HEK293 (cell line): ENCODE data around the gene MIER3.

Source experiments
- CTCF ChIA-PET: fragments of 350-600 bp; formaldehyde crosslinking; extraction: SDS; loops from one replicate; lab custom pipeline; 2021; ENCODE audit warnings: antibody characterized with exemption; lab: Yijun Ruan, JAX
- POLR2A ChIA-PET: fragments of 300-600 bp; formaldehyde crosslinking; extraction: SDS; loops from one replicate; lab custom pipeline; 2020; ENCODE audit warnings: antibody characterized with exemption, inconsistent platforms; lab: Yijun Ruan, JAX
- H3K27ac ChIP-seq: fragments of 200-500 bp; sonication (Bioruptor generic); 2 replicates; pipeline ENCODE4 v1.5.1; 2014; ENCODE audit warnings: low read depth, low read length, control low read depth, inconsistent platforms; ENCODE audit errors: extremely low read depth
- H3K36me3 ChIP-seq, 2 experiments: fragments of 200-500 bp in 1 of 2; sonication (Bioruptor generic) in 1 of 2; 1 replicate in 1 of 2; 2 replicates in 1 of 2; pipeline ENCODE4 v1.5.1; 2014 to 2017; ENCODE audit warnings: inconsistent platforms in 2 of 2, low read length in 2 of 2; ENCODE audit not compliant: control insufficient read depth in 2 of 2, insufficient read depth in 1 of 2
- H3K4me1 ChIP-seq: fragments of 200-500 bp; sonication (Bioruptor generic); 2 replicates; pipeline ENCODE4 v1.5.1; 2014; ENCODE audit warnings: mild to moderate bottlenecking, low read length, inconsistent platforms; ENCODE audit not compliant: control insufficient read depth, insufficient read depth
- H3K4me3 ChIP-seq: 2 replicates; pipeline ENCODE4 v1.5.1; 2011; ENCODE audit warnings: low read depth, mild to moderate bottlenecking, control low read depth, low read length, moderate library complexity
- H3K9me3 ChIP-seq: fragments of 200-500 bp; sonication (Bioruptor generic); 2 replicates; pipeline ENCODE4 v1.5.1; 2014; ENCODE audit warnings: low read depth, low read length, inconsistent platforms; ENCODE audit not compliant: control insufficient read depth, insufficient read depth
- EGR2 ChIP-seq: fragments of 450-650 bp; formaldehyde crosslinking; IDR thresholded peaks from 2 replicates; pipeline ENCODE4 v1.5.1; 2016; ENCODE audit warnings: low read depth, missing biosample characterization, missing genetic modification characterization
- PBX3 ChIP-seq: sonication (generic); formaldehyde crosslinking; IDR thresholded peaks from 2 replicates; pipeline ENCODE4 v1.8.1; 2022; ENCODE audit warnings: mild to moderate bottlenecking, moderate library complexity, missing genetic modification reagents
- PRDM6 ChIP-seq: fragments of 450-650 bp; formaldehyde crosslinking; IDR thresholded peaks from 2 replicates; pipeline ENCODE4 v1.5.1; 2017; ENCODE audit warnings: missing biosample characterization, missing genetic modification characterization
- SETDB1 ChIP-seq: IDR thresholded peaks from one replicate; pipeline ENCODE4 v1.6.1; 2017; ENCODE audit warnings: mild to moderate bottlenecking, low read length, moderate library complexity, mixed read lengths; ENCODE audit not compliant: insufficient read length
- TCF7L2 ChIP-seq: IDR thresholded peaks from 2 replicates; pipeline ENCODE4 v1.6.1; 2011; ENCODE audit warnings: low read depth, mild to moderate bottlenecking, inconsistent platforms, low read length, moderate library complexity, borderline replicate concordance
- ZBTB7A ChIP-seq: fragments of 450-650 bp; formaldehyde crosslinking; IDR thresholded peaks from 2 replicates; pipeline ENCODE4 v1.5.1; 2016; ENCODE audit warnings: low read depth, missing biosample characterization, missing genetic modification characterization
- ZNF133 ChIP-seq: fragments of 450-650 bp; formaldehyde crosslinking; IDR thresholded peaks from 2 replicates; pipeline ENCODE4 v1.5.1; 2016; ENCODE audit warnings: missing biosample characterization, missing genetic modification characterization
- ZNF146 ChIP-seq: fragments of 450-650 bp; formaldehyde crosslinking; IDR thresholded peaks from 2 replicates; pipeline ENCODE4 v1.5.1; 2016; ENCODE audit warnings: missing biosample characterization, missing genetic modification characterization
- ZNF239 ChIP-seq: fragments of 450-650 bp; formaldehyde crosslinking; IDR thresholded peaks from 2 replicates; pipeline ENCODE4 v1.5.1; 2016; ENCODE audit warnings: missing biosample characterization, missing genetic modification characterization
- ZNF274 ChIP-seq, 2 experiments: fragments of 200-500 bp in 1 of 2; fragments of 450-650 bp in 1 of 2; sonication (Bioruptor generic) in 1 of 2; formaldehyde crosslinking in 1 of 2; IDR thresholded peaks; 2 replicates each; pipeline versions ENCODE4 v1.5.1 to v1.6.1; 2014 to 2016; ENCODE audit warnings: borderline replicate concordance in 1 of 2, inconsistent platforms in 1 of 2, low read length in 1 of 2, missing biosample characterization in 1 of 2, missing genetic modification characterization in 1 of 2
- ZNF335 ChIP-seq: fragments of 450-650 bp; formaldehyde crosslinking; conservative IDR thresholded peaks from 2 replicates; pipeline ENCODE4 v1.5.1; 2016; ENCODE audit warnings: missing biosample characterization, missing genetic modification characterization
- ZNF561 ChIP-seq: fragments of 450-650 bp; IDR thresholded peaks from 2 replicates; pipeline ENCODE4 v1.5.1; 2018; ENCODE audit warnings: missing biosample characterization, missing genetic modification characterization, borderline replicate concordance
- ZNF571 ChIP-seq: fragments of 450-650 bp; formaldehyde crosslinking; IDR thresholded peaks from 2 replicates; pipeline ENCODE4 v1.5.0; 2017; ENCODE audit warnings: missing biosample characterization, missing genetic modification characterization
- ZNF660 ChIP-seq: fragments of 450-650 bp; IDR thresholded peaks from 2 replicates; pipeline ENCODE4 v1.5.1; 2018; ENCODE audit warnings: missing biosample characterization, mild to moderate bottlenecking, missing genetic modification characterization
- ZNF785 ChIP-seq: fragments of 450-650 bp; formaldehyde crosslinking; IDR thresholded peaks from 2 replicates; pipeline ENCODE4 v1.5.1; 2016; ENCODE audit warnings: missing biosample characterization, missing genetic modification characterization

MIER3 gene

GRCh38 chr5:56986626-56986947 lies 34.7 kb upstream of the MIER3 start (continued):
- no peak for TF ChIP-seq PRDM6
- no peak for TF ChIP-seq ZNF146
- no peak for TF ChIP-seq ZNF785 (tag by site-specific recombination)
- no peak for TF ChIP-seq PBX3 (CRISPR knock-in tag)
- TF ChIP-seq ZNF561 = no peak
- no peak for TF ChIP-seq ZBTB7A (tag by site-specific recombination)
- TF ChIP-seq, all 188 proteins: peak for 0

GRCh38 chr5:56985936-56986625 lies 34.2 kb upstream of the MIER3 start:
- no peak for TF ChIP-seq ZNF239 (tag by site-specific recombination)
- no peak for TF ChIP-seq ZNF660 (tag by site-specific recombination)
- TF ChIP-seq SETDB1 = no peak
- TF ChIP-seq ZNF335 (tag by site-specific recombination) = peak; percentile 43
- ChIA-PET CTCF (interaction anchor here (0.7 to 2.1 kb wide), 5 partner anchors 11 to 696 kb away, joined by 3 to 8 read pairs (median 4); no protein-coding TSS in a partner anchor), POLR2A (no interaction called here)
- H3K4me1 ChIP-seq = no peaks in the 10 kb centered on the region
- H3K9me3 ChIP-seq = no peaks in the 10 kb centered on the region
- no peak overlapping the region for H3K27ac ChIP-seq
- no peak overlapping the region for H3K4me3 ChIP-seq
- no peaks in the 10 kb centered on the region for H3K36me3 ChIP-seq

GRCh38 chr5:56984445-56984844 lies 32.5 kb upstream of the MIER3 start:
- POLR2A ChIA-PET = no interaction called here
- H3K36me3 ChIP-seq = no peaks in the 10 kb centered on the region
- H3K4me3 ChIP-seq = no peak overlapping the region
- H3K4me1 ChIP-seq = no peaks in the 10 kb centered on the region
- no peak for TF ChIP-seq EGR2 (tag by site-specific recombination)
- TF ChIP-seq ZNF133 (tag by site-specific recombination) = no peak
- TF ChIP-seq TCF7L2 = no peak
- H3K27ac ChIP-seq = no peak overlapping the region
- CTCF ChIA-PET = interaction anchor here (0.6 kb wide), 1 partner anchor 1216 kb away, joined by 3 read pairs; no protein-coding TSS in a partner anchor
- H3K9me3 ChIP-seq = no peaks in the 10 kb centered on the region

- no peak overlapping the region for H3K27ac ChIP-seq
- CTCF ChIA-PET = interaction anchor here (0.6 to 1.0 kb wide), 2 partner anchors 13 to 1215 kb away, joined by 3 read pairs; no protein-coding TSS in a partner anchor
- POLR2A ChIA-PET = no interaction called here
- H3K4me1 ChIP-seq = no peaks in the 10 kb centered on the region
- TF ChIP-seq ZNF571 (no peak), ZNF274 (IDR thresholded peaks at IDR 0.05; ENCODE audit: low read length) (no peak), ZNF274 (tag by site-specific recombination; IDR thresholded peaks at IDR 0.05; ENCODE audit: borderline replicate concordance) (no peak)
- no peak overlapping the region for H3K4me3 ChIP-seq
- H3K36me3 ChIP-seq = no peaks in the 10 kb centered on the region
- H3K9me3 ChIP-seq = no peaks in the 10 kb centered on the region
Observed at GRCh38 chr5:56983593-56984361, 31.9 kb upstream of the MIER3 start.
